PC-3 (cell line): ENCODE measurements around the gene DNAH3.

Source experiments
- CTCF ChIP-seq: fragments of 300-600 bp; sonication (generic); conservative IDR thresholded peaks from 2 replicates; pipeline ENCODE4 v1.5.1; 2017; ENCODE audit warnings: antibody characterized with exemption, low read depth, mild to moderate bottlenecking, low read length
- EZH2 ChIP-seq: fragments of 300-600 bp; sonication (generic); IDR thresholded peaks from one replicate; pipeline ENCODE4 v1.6.1; 2017; ENCODE audit warnings: antibody characterized with exemption, mild to moderate bottlenecking, low read length; ENCODE audit not compliant: unreplicated experiment

DNA sequence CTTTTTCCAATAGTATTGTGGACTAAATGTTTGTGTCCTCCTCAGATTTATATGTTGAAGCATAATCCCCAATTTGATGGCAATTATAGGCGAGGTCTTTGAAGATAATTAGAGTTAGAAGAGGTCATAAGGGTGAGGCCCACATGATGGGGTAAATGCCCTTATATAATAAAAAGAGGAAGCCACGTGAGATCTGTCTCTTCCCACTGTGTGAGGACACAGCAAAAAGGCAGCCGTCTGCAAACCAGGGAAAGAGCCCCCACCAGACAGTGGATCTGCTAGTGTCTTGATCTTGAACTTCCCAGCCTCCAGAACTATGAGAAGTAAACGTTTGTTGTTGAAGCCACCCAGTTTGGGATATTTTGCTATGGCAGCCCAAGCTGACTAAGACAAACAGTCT lies 174.1 kb downstream of the DNAH3 start:
- TF ChIP-seq CTCF: no peak
- TF ChIP-seq EZH2: no peak
